ENCODE results near the gene GET4. TPM values are rescaled to one million over a fixed set of nuclear protein-coding genes. Genes with fewer than 3 reads are reported as not detected.

The GET4 gene
- total RNA-seq, 1 experiment from 2014 or later, result 120 TPM

- Histone ChIP-seq H2AFZ (no peak overlapping the region), H3K27me3 (ENCODE audit: insufficient read depth, low read depth) (no peaks in the 10 kb centered on the region), H3K27ac (peak overlapping the region; percentile 89; the same call in 1 of the 2 replicates), H3F3A (ENCODE audit: insufficient read depth, low read depth) (peaks cover 34% of the 10 kb centered on the region), H3K36me3 (ENCODE audit: low read depth) (no peaks in the 10 kb centered on the region), H3K9me2 (ENCODE audit: insufficient read depth) (no peaks in the 10 kb centered on the region), H3K4me2 (peak overlapping the region; percentile 70; the same call in 1 of the 2 replicates), H3K4me1 (replicated peaks; ENCODE audit: insufficient read depth) (peaks cover 13% of the 10 kb centered on the region), H4K20me1 (ENCODE audit: insufficient read depth) (no peaks in the 10 kb centered on the region), H3K79me2 (ENCODE audit: low read depth) (no peaks in the 10 kb centered on the region), H3K4me3 (no peak overlapping the region), H3K9me3 (ENCODE audit: insufficient read depth, low read depth) (no peaks in the 10 kb centered on the region)
- ChIA-PET CTCF (no interaction called here), POLR2A (ENCODE audit: unreplicated experiment) (no interaction called here)
- no TSS peak for BruUV-seq (replicated peaks)
- intact Hi-C loops (cut with micrococcal nuclease; ENCODE audit: unreplicated experiment), result no loop called here
- no peak for TF ChIP-seq CTCF (conservative IDR thresholded peaks at IDR 0.05)
- TF ChIP-seq EZH2 (IDR thresholded peaks at IDR 0.05; ENCODE audit: low read depth), result no peak
- DNase-seq, result no peak
Observed at GRCh38 chr7:935164-935873, 59.0 kb downstream of the GET4 start.

- Histone ChIP-seq H3K27ac (peak overlapping the region; percentile 89), H3K36me3 (ENCODE audit: low read depth) (no peaks in the 10 kb centered on the region), H3K4me2 (peak overlapping the region; percentile 70), H4K20me1 (ENCODE audit: insufficient read depth) (no peaks in the 10 kb centered on the region), H3K4me3 (peak overlapping the region; percentile 45; the same call in 1 of the 2 replicates), H3K4me1 (replicated peaks; ENCODE audit: insufficient read depth) (peaks cover 13% of the 10 kb centered on the region), H3F3A (ENCODE audit: insufficient read depth, low read depth) (peaks cover 37% of the 10 kb centered on the region), H3K9me2 (ENCODE audit: insufficient read depth) (no peaks in the 10 kb centered on the region), H3K27me3 (ENCODE audit: insufficient read depth, low read depth) (no peaks in the 10 kb centered on the region), H3K79me2 (ENCODE audit: low read depth) (no peaks in the 10 kb centered on the region), H2AFZ (no peak overlapping the region), H3K9me3 (ENCODE audit: insufficient read depth, low read depth) (no peaks in the 10 kb centered on the region)
- TF ChIP-seq CTCF (conservative IDR thresholded peaks at IDR 0.05), result no peak
- no peak for TF ChIP-seq EZH2 (IDR thresholded peaks at IDR 0.05; ENCODE audit: low read depth)
- CTCF ChIA-PET, result no interaction called here
- intact Hi-C loops (cut with micrococcal nuclease; ENCODE audit: unreplicated experiment), result loop anchor here (1.0 kb wide), 3 partner anchors 9 to 17 kb away; no protein-coding TSS in a partner anchor
- TSS peak; percentile 21 for BruUV-seq (replicated peaks)
- no peak for DNase-seq
- POLR2A ChIA-PET (ENCODE audit: unreplicated experiment), result no interaction called here
Observed at GRCh38 chr7:935874-936385, 59.6 kb downstream of the GET4 start.

- peak overlapping the region; percentile 45; the same call in 1 of the 2 replicates for H3K4me3 ChIP-seq
- H3K4me2 ChIP-seq, result peak overlapping the region; percentile 70
- no peaks in the 10 kb centered on the region for H3K27me3 ChIP-seq (ENCODE audit: insufficient read depth, low read depth)
- no peak for TF ChIP-seq CTCF (conservative IDR thresholded peaks at IDR 0.05)
- no peak for TF ChIP-seq EZH2 (IDR thresholded peaks at IDR 0.05; ENCODE audit: low read depth)
- no peaks in the 10 kb centered on the region for H3K36me3 ChIP-seq (ENCODE audit: low read depth)
- H3K9me2 ChIP-seq (ENCODE audit: insufficient read depth), result no peaks in the 10 kb centered on the region
- H4K20me1 ChIP-seq (ENCODE audit: insufficient read depth), result no peaks in the 10 kb centered on the region
- peak; percentile 95 to 96 for DNase-seq
- no peaks in the 10 kb centered on the region for H3K79me2 ChIP-seq (ENCODE audit: low read depth)
- H3F3A ChIP-seq (ENCODE audit: insufficient read depth, low read depth), result peaks cover 38% of the 10 kb centered on the region
- peak overlapping the region; percentile 89 for H3K27ac ChIP-seq
- ChIA-PET CTCF (no interaction called here), POLR2A (ENCODE audit: unreplicated experiment) (no interaction called here)
- peaks cover 13% of the 10 kb centered on the region for H3K4me1 ChIP-seq (replicated peaks; ENCODE audit: insufficient read depth)
- TSS peak; percentile 94 for BruUV-seq (replicated peaks)
- H3K9me3 ChIP-seq (ENCODE audit: insufficient read depth, low read depth), result 0 out of 2 replicates have a peak, but pooled peaks cover 1% of the 10 kb centered on the region
- intact Hi-C loops (cut with micrococcal nuclease; ENCODE audit: unreplicated experiment), result loop anchor here (1.0 kb wide), 3 partner anchors 9 to 17 kb away; no protein-coding TSS in a partner anchor
- H2AFZ ChIP-seq, result no peak overlapping the region
Observed at GRCh38 chr7:936386-937054, 60.2 kb downstream of the GET4 start.
